SK-N-SH treated with all-trans-retinoic acid at 6 μM for 48 hours (cell line): ENCODE results near the gene MAP1A.
"Not testable (repeated sequence)": the region's sequence is repeated elsewhere in the genome, so short reads cannot be mapped to it uniquely, and the experiment has no call there.

ENCODE experiments used
- ATAC-seq: fragments of 200-7000 bp; cut with Tn5 transposase; 3 replicates; pipeline ENCODE4 v1.9.1; 2020; ENCODE audit warnings: mild to moderate bottlenecking, moderate library complexity
- ARNTL ChIP-seq: fragments of 450-650 bp; formaldehyde crosslinking; IDR thresholded peaks from 2 replicates; pipeline ENCODE4 v1.5.0; 2020; ENCODE audit warnings: low read depth, mild to moderate bottlenecking, moderate library complexity, borderline replicate concordance
- BACH2 ChIP-seq: fragments of 250-450 bp; sonication (Bioruptor Pico); IDR thresholded peaks from 2 replicates; pipeline ENCODE4 v1.9.0; 2021; ENCODE audit warnings: mild to moderate bottlenecking, borderline replicate concordance
- GLIS3 ChIP-seq: fragments of 250-450 bp; sonication (Bioruptor Pico); IDR thresholded peaks from 2 replicates; pipeline ENCODE4 v1.5.0; 2020; ENCODE audit warnings: mild to moderate bottlenecking, moderate library complexity
- ISL1 ChIP-seq: fragments of 250-450 bp; sonication (Bioruptor Pico); IDR thresholded peaks from 2 replicates; pipeline ENCODE4 v2.1.2; 2022; ENCODE audit warnings: mild to moderate bottlenecking, moderate library complexity
- OSR1 ChIP-seq: fragments of 250-450 bp; sonication (Bioruptor Pico); IDR thresholded peaks from 2 replicates; pipeline ENCODE4 v1.8.0; 2022; ENCODE audit warnings: moderate library complexity, mild to moderate bottlenecking, inconsistent platforms
- PPARA ChIP-seq: fragments of 250-450 bp; sonication (Bioruptor Pico); IDR thresholded peaks from 2 replicates; pipeline ENCODE4 v1.5.0; 2020; ENCODE audit warnings: mild to moderate bottlenecking, borderline replicate concordance
- RARB ChIP-seq: fragments of 250-450 bp; sonication (Bioruptor Pico); IDR thresholded peaks from 2 replicates; pipeline ENCODE4 v1.8.0; 2021; ENCODE audit warnings: mild to moderate bottlenecking, moderate library complexity
- SNAI2 ChIP-seq: fragments of 250-450 bp; sonication (Bioruptor Pico); IDR thresholded peaks from 2 replicates; pipeline ENCODE4 v1.5.0; 2020; ENCODE audit warnings: mild to moderate bottlenecking, moderate library complexity
- TCF4 ChIP-seq: fragments of 250-450 bp; sonication (Bioruptor Pico); IDR thresholded peaks from 2 replicates; pipeline ENCODE4 v1.8.0; 2021; ENCODE audit warnings: mild to moderate bottlenecking, moderate library complexity, borderline replicate concordance
- TOX ChIP-seq: fragments of 250-450 bp; sonication (Bioruptor Pico); IDR thresholded peaks from 2 replicates; pipeline ENCODE4 v1.8.0; 2021; ENCODE audit warnings: mild to moderate bottlenecking, moderate library complexity, borderline replicate concordance
- ZC3H10 ChIP-seq: fragments of 250-450 bp; sonication (Bioruptor Pico); IDR thresholded peaks from 2 replicates; pipeline ENCODE4 v1.5.1; 2021; ENCODE audit warnings: mild to moderate bottlenecking, moderate library complexity
- ZFP30 ChIP-seq: fragments of 450-650 bp; formaldehyde crosslinking; IDR thresholded peaks from 2 replicates; pipeline ENCODE4 v1.5.0; 2022; ENCODE audit warnings: mild to moderate bottlenecking, moderate library complexity
- ZNF70 ChIP-seq: fragments of 450-650 bp; formaldehyde crosslinking; IDR thresholded peaks from 2 replicates; pipeline ENCODE4 v1.5.0; 2020; ENCODE audit warnings: mild to moderate bottlenecking, moderate library complexity

Gene MAP1A

GRCh38 chr15:43550527-43551363, 33.3 kb downstream of the MAP1A start (continued):
- no peak for TF ChIP-seq TOX
- TF ChIP-seq ZC3H10, result no peak
- TF ChIP-seq ARNTL, result no peak
- no peak for TF ChIP-seq GLIS3 (CRISPR knock-in tag)
- no peak for TF ChIP-seq RARB (CRISPR knock-in tag)
- TF ChIP-seq ZFP30, result no peak
- no peak for TF ChIP-seq OSR1 (CRISPR knock-in tag)

DNA sequence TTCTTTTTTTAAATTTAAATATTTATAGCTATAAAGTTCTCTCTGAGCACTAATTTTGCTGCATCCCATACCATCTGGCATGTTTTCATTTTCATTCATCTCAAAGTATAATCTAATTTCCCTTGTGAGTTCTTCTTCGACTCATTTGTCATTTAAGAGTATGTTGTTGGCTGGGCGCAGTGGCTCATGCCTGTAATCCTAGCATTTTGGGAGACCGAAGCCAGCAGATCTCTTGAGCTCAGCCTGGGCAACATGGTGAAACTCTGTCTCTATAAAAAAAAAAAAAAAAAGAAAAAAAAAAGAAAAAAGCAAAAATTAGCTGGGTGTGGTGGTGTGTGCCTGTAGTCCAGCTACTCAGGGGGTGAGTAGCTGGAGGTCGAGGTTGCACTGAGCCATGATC, 34.8 kb downstream of the MAP1A start:
- ATAC-seq, result no peak
- no peak for TF ChIP-seq ISL1
- no peak for TF ChIP-seq PPARA (CRISPR knock-in tag)
- no peak for TF ChIP-seq TOX
- no peak for TF ChIP-seq ZNF70
- no peak for TF ChIP-seq BACH2 (CRISPR knock-in tag)
- TF ChIP-seq SNAI2 (CRISPR knock-in tag), result no peak
- TF ChIP-seq, all 23 proteins: peak for 0

GRCh38 chr15:43552986-43553385, 35.6 kb downstream of the MAP1A start:
- ATAC-seq, result no peak
- no peak for TF ChIP-seq TCF4 (CRISPR knock-in tag)
- TF ChIP-seq SNAI2 (CRISPR knock-in tag), result no peak

DNA sequence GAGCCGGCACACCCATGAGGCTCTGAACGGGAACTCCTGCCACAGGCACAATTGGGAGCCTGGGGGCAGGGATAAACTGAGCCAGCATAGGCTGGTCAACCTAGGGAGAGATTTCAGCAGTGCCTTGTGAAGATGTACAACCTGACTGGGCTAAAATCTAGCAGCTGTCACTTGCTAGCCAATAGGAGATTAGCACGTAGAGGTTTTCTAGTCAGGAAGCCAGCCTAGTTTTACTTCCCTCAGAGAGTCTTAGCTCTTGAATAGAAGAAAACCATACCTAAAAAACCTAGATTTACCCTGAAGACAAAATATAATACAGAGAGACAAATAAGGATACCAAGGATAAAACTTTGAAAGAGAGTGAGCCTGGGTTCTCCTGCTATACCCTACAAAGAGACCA, 45.3 kb downstream of the MAP1A start:
- not testable (repeated sequence) for ATAC-seq

DNA sequence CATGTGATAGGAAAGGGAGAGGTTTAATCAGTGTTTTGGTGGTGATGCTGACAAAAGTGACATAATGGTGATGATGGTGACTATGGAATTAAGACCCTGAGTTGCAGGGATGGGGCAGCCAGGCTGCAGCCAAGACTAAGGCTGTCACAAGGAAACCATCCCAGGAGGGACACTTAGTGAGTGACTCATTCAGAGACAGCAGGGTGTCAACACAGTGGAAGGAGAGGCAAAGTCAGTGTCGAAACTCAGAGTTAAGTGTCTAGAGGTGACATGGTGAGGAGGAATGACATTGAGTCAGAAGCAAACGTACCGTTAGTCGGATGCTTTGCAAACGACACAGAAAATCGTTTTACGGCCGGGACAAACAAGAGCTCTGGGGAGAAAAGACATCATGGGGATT, 46.4 kb downstream of the MAP1A start:
- not testable (repeated sequence) for ATAC-seq

GRCh38 chr15:43566615-43567014, 49.2 kb downstream of the MAP1A start:
- not testable (repeated sequence) for ATAC-seq

- not testable (repeated sequence) for ATAC-seq
These were observed 57.2 kb downstream of the MAP1A start for GRCh38 chr15:43574607-43575006.
